GM21717 (cell line): ENCODE measurements around the gene BRPF3.

Experiments used
- ATAC-seq: cut with Tn5 transposase; IDR thresholded peaks from one replicate; pipeline ENCODE4 v1.9.1; 2021; ENCODE audit warnings: mild to moderate bottlenecking, moderate library complexity; ENCODE audit not compliant: unreplicated experiment

The BRPF3 gene

DNA sequence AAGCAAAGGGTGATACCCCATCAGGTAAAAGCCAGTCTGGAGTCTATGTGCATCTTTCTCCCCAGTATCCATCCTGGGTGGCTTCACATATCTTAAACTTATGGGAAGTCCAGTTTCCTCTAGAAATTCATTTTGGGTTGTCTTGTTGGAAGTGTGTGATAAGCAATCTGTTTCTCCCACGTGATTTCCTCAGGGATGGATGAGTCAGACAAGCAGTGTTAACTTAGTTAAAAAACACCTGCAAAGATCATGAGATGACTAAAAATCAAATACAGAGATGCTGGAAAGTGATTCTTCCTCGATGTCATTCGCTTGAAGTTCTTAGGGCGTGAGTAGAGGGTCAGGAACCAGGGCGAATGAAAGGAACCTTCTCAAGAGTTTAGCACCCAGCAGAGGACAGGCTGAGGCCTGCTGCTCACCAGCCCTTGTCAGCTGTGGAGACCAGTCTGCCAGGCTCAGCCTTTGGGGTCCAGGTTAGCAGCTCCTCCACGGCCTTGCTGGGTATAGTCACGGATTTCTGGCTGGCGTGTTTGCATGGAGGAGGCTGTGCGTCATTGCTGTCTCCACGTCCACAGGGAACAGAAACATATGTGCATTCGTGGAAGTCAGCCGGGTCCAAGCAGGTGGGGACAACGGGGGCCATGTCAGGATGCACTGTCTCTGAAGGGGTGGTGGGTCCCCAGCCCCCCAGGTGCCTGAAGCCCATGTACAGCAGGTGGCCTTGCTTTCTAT, 70.5 kb downstream of the BRPF3 start:
- ATAC-seq, result no peak

DNA sequence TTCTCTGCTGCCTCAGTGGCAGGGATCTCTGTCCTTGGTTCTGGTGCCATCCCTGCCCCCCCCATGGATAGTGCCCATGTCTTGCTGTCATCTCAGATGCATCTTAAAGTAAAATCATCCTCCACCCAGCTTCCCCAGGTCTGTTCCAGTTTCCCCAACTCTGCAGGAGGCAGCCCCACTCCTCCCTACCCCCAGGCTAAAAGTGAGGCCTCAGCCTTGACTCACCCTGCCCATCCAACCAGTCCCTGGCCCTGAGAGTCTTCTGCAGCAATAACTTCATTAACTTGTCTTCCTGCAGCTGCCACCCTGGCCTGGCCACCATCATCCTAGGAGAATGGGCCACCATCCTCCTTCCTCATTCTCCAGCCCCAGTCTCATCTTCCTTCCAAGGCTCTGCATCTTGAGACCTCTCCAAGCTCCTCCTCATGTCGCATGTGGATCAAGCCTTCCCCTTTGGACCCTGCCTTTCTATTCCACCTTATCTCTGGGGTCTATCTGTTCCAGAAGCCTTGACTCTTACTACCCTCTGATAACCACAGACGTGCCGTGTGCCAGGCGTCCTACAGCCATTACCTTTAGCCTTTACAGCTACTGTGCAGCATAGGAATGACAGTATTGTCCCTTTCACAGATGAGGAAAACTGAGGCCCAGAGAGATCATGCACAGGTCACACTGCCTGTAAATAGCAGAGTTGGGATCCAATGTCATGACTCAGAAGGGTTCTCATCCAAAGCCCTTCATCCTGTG, 71.4 kb downstream of the BRPF3 start:
- ATAC-seq, result no peak

- no peak for ATAC-seq
Observed at GRCh38 chr6:36268478-36269275, 72.1 kb downstream of the BRPF3 start.

DNA sequence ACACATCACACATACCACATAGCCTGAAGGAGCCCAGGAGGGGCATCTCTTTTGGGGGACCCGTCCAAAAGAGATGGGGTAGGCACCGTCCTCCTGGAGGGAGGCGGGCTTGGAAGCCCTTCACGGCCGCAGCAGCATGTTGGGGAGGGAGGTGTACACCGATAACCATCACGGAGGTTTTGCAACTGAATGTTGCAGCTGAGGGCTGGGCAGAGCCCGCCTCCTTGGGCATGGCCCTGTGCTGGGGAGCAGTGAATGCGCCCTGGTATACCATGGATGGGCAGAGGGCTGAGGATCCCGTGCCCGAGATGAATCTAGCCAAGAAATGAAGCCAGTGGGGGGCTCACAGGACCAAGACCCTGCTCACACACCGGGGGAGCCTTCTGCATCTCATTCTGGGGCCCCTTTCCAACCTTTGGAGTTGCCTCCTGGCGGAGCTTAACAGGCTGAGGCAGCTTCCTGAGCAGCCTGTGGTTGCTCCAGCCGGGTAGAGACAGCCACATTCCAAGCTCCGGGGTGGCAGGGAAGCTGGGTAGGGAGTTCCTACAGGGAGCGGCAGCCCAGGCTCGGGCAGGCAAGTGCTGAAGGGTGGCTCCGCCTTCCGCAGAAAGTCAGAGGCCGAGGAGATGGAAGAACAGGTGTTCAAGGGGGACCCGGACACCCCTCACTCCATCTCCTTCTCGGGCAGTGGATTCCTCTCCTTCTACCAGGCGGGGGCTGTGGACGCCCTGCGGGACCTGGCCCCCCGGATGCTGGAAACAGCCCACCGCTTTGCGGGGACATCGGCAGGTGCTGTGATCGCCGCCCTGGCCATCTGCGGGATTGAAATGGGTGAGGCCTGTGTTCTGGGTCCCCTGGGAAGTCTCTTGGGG, 73.5 kb downstream of the BRPF3 start, which contains the start of gene PNPLA1:
Gene PNPLA1 (plus strand): TSS at position 227 of the 872 bp plus-strand sequence. CDS start 400 bp downstream, at position 627.
- no peak for ATAC-seq

DNA sequence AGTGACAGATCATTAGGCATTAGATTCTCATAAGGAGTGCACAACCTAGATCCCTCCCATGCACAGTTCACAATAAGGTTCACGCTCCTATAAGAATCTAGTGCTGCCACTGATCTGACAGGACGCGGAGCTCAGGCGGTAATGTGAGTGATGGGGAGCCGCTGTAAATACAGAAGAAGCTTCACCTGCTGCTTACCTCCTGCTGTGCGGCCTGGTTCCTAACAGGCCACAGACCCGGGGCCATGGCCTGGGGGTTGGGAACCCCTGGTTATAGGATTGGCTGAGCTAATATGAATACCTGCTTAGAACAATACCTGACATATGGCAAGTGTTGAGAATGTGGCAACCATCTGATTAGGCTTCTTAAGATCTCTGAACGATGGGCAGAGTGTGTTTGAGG, 75.7 kb downstream of the BRPF3 start:
- ATAC-seq, result no peak

DNA sequence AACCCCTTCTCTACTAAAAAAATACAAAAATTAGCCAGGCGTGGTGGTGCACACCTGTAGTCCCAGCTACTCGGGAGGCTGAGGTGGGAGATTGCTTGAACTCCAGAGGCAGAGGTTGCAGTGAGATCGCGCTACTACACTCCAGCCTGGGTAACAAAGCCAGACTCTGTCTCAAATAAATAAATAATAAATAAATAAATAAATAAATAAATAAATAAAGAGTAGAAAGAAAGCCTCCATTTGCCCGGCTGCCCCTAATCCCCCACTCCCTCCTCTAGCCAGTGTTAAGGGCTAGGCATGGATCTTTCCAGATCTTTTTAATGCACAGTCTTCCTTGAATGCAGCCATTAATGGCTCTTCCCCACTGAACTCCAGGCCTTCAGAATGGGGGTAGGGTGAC, 76.5 kb downstream of the BRPF3 start:
- ATAC-seq, result no peak

GRCh38 chr6:36273802-36274514, 77.4 kb downstream of the BRPF3 start:
- ATAC-seq, result no peak

DNA sequence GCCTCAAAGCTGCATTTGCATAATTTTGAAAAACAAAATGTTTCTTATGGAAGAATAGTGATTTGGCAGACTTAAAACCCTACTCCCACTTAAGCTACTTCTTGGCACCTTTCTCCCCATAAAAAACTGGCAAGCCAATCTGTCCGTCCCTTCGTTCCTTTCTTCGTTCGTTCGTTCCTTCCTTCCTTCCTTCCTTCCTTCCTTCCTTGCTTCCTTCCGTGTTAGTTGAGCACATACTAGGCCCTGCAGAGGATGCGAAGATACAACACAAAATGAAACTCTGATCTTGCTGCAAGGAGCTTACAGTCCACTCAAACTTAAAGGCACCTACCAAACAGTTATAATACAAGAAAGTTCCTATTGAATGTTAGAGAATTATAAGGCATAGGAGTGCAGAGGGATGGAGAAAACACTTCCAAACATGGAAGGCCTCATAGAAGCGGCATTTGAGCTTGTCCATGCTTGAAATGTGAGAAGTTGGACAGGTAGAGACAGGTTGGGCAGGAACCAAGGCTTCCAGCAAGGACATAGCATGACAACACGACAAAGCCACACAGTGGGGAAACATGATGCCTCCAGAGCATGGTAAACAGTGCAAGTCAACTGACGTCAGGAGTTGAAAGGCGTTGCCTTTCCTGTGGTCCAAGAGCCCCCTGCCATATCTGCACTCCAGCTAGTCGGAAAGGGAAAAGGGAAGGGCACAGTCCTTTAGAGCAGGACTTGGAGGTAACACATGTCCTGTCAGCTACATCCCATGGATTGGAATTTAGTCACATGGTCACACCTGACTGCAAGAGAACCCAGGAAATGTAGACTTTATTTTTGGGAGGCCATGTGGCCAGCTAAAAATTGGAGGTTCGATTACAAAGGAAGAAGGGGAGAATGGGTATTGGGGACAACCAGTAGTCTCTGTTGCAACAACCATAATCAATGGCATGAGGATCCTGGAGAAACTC, 80.3 kb downstream of the BRPF3 start:
- ATAC-seq, result no peak

DNA sequence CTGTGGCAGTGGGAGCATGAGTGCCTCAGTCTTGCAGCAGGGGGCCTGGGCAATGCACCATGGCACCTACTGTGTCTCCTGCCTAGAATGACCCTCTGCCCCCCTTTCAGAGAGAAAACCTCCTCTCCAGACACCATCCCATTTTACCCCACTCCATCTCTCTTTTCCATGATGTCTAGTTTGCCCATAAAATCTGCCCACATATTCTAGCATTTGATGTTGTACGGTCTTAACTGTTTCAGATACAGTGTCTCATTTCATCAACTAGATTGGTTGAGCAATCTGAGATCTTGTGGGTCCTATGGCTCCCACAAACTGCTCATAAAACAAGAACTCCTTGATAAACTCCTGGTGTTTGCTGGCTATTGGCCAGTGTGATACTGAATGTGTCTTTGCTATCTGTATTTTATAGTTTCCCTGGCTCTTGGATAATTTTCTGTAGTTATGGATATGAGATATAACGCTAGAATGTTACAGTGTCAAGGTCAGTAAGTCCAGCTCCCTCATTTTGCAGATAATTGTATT, 81.5 kb downstream of the BRPF3 start:
- ATAC-seq, result no peak

GRCh38 chr6:36280467-36280866, 83.9 kb downstream of the BRPF3 start:
- no peak for ATAC-seq

DNA sequence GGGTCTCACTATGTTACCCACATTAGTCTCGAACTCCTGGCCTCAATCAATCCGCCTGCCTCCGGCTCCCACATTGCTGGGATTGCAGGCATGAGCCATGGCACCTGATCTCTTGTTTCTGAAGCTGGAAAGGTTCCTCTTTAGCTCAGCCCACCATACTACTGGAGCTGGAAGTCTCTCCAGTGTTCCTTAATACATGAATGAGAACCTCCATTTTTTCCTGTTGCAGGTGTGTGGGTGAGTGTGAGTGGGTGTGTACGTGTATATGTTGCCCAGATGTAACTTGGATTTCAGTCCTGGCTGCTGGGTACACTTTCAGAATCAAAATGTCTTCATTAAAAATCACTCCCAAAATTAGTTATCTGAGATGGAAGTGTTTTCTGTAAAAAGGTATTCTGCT, 84.4 kb downstream of the BRPF3 start:
- ATAC-seq, result no peak
